Renal cortex interstitium (tissue), 11 donors: ENCODE results near the gene STING1. TPM values are rescaled to one million over a fixed set of nuclear protein-coding genes. Genes with fewer than 3 reads are reported as not detected.

Experiments used
- DNase-seq, 11 donors: peaks; one replicate each; pipeline ENCODE4 v3.0.0-alpha.2; 2013; ENCODE audit warnings: low read depth in 9 of 11, low spot score in 4 of 11; ENCODE audit errors: extremely low read depth in 1 of 11
- polyA plus RNA-seq, 3 donors: library from polyadenylated mRNA; unstranded; fragments of 120-200 nt; gene quantifications; one replicate each; pipeline ENCODE4 v1.2.1, GENCODE V29; 2013; ENCODE audit not compliant: insufficient read length in 3 of 3

The STING1 gene
- polyA plus RNA-seq, 3 donors: 24.7 to 37.7 (median 36.8) TPM

DNA sequence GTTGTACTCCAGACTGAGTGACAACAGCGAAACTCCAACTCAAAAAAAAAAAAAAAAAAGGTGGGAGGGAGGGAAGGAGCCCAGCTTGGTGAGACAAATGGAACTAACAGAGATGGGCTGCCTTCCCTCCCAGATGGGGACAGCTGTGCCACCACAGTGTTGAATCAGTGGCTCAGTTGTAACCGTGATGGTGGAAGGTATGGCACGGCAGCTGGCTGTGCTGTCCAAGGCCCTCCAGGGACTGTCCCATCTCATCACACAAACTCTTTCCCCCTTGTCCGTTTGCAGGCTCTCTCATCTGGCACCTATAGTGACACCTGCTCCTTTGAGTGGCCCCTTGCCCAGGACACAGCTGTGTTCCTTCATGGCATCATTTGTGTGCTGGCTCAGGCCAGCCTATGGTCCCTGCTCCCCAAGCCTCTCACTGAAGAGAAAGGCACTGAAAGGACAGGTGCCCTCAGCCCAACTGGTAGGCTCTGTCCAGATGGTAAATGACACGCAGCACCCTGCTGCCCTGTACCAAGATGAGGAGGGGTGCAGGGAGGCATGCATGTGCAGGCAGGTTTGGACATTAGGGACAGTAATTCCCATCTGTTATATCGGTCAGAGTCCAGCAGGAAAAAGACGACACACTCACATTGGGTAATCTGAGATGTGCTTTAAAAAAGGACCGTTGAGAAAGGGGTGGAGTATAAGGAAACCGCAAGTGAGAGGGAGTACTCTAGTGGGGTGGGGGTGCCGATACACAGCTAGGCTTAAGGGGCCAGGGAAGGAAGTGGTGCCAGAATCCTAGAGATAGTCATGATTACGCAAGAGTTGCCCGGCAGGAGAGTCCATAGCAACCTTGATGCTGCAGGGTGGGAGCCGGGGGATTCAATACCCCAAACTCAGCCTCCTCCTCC, 7.4 kb downstream of the STING1 start:
- no peak for DNase-seq

DNA sequence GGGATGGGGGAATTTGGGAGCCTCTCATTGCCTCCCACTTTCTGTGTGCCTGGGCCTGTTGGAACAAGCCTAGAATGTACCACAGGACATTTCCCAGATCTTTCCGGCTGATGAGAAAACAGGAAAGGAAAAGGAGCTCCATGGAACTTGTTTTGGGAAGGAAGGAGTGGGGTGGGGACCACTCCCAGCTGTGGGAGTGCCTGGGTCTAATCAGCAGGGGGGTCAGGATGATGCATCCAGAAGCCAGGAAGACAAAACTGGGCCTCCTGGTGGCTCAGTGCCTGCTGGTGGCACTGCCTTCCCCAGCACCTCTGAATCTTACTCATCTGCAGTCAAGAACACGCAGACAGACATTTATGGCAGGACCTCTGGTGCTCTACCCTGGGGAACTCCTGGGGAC, 9.0 kb downstream of the STING1 start:
- DNase-seq: no peak

DNA sequence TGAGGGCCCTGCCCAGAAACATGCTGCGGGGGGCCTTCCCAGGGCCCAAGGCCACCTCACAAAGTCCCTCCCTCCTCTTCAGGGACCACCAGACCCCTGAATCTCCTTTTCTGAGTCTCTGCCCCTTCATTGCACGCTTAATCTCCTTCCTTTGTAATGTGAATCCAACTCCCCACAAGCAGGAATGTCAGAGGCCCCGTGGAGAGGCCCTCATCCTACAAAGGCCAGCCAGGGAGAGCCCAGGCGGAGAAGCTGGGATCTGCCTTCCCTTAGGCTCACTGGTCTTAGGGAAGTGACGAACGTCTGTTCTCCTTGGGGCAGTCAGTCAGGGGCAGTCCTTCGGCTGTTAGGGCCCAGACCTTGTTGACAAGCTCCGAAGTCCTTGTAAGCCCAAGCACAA, 9.5 kb downstream of the STING1 start:
- peak in 4 of 11 donors; percentile 41 to 54 (median 43) for DNase-seq

DNA sequence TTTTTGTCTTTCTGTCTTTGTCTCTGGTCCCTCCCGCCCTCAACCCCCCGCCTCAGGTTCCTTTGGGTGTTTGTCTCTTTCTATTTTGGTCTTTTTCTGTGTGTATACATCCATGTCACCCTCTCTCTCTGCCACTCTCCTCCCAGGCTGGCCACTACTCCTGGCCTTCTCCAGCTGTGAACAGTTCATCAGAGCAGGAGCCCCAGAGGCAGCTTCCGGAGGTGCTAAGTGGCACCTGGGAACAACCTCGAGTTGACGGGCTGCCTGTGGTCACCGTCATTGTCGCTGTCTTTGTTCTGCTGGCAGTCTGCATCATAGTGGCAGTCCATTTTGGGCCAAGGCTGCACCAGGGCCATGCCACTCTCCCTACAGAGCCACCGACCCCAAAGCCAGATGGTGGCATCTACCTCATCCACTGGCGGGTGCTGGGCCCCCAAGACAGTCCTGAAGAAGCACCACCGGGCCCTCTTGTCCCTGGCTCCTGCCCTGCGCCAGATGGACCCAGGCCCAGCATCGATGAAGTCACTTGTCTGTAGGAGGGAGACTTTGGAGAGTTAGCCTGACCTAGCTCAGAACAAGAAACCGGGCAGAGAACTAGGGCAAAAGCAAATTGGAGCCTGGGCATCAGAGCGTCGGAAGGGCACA, 10.1 kb downstream of the STING1 start:
- DNase-seq: no peak

DNA sequence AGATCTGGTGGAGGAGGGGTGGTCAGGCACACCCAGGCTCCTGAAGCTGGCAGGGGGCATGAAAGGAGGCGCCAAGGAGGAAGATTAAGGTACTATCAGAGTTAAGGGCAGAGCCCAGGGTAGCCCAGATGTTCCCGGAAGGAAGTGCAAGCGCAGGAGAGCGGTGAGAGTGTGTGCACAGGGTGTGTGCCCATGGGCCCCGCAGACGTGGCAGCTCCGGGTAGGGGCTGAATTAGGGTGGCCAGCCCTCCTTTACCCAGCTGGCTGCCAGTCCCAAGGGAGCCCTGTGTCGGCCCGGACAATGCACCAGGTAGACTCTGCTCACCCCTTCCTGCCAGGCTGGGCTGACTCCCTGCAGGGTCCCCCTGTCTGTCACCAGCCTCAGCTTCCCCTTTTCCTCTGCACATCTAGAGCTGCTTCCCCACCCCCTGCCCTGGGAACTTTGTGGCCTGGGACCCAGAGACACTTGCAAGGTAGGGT, 11.7 kb downstream of the STING1 start, which contains the start of gene SMIM33:
SMIM33 (plus strand) TSS at position 184 of the 480 bp plus-strand sequence; CDS start at position 302, 118 bp downstream.
- DNase-seq: no peak

DNA sequence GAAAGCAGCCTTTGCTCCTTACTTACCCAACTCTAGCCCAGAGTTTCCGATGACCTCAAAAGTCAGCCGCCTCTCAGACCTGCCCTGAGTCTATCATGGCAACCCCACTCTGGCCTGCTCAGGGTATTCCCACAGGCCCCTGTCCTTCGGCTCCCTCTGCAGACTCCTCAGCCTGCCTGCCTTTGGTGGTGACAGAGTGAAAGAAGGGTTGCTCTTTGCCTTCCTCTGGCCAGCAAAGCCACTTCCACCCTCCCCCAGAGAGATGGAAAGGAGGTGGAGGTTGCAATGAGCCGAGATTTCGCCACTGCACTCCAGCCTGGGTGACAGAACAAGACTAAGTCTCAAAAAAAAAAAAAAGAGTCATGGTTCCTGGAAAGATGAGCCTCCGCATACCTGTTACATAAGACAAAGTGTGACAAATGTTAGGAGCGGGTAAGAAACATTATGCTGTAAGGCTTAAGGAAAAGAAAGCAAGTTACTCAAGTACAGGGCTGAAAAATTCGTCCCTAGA, 14.1 kb downstream of the STING1 start:
- DNase-seq: no peak

DNA sequence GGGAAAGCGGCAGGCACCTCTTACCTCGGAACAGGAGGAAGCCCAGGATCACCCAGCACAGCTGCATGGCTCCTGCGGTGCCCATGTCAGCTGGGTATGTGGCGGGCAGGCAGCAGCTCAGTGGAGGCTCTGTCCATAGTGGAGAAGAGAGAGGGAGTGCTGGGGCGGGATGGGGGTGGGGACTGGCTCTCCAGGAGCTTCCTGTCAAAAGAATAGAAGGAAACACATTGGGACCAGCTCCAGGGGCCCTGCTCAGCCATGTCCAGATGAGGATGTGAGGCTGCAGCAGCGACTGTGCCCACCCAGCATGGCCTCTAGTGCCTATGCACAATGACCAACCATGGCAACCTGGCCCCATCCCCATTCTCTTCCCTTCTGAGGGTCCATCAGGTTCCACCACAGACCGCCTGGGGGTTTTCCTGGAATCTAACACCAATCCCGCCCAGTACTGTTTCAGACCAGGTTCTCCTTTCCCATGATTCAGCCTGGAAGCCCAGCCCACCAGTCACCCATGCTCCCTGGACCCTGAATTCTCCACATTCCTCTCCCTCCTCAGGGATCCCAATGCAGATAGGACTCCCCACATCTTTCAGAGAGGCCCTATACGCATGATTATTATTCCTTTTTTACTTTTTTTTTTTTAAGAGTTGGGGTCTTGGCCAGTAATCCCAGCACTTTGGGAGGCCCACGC, 19.8 kb downstream of the STING1 start, which contains the start of gene ECSCR:
ECSCR (minus strand) TSS at position 158 of the 691 bp plus-strand sequence; CDS start at position 85, 73 bp downstream.
- no peak for DNase-seq

DNA sequence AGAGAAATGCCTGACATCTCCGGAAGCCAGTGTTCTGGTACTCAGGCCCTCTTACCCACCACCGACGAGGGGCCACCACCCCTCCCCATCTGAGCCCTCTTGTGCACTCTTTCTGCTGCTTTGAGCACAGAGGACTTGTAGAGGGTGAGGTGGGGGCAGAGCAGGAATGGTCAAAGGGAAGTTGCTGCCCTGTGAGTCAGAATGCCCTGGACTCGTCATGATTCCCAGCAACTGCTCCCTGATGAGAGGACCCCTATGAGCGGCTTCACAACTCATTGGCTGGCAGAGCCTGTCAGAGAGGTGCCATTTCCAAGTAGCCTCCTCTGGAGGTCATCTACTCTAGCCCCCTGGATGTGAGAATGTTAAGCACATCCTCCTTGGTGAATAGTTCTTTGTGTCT, 20.9 kb downstream of the STING1 start:
- no peak for DNase-seq

DNA sequence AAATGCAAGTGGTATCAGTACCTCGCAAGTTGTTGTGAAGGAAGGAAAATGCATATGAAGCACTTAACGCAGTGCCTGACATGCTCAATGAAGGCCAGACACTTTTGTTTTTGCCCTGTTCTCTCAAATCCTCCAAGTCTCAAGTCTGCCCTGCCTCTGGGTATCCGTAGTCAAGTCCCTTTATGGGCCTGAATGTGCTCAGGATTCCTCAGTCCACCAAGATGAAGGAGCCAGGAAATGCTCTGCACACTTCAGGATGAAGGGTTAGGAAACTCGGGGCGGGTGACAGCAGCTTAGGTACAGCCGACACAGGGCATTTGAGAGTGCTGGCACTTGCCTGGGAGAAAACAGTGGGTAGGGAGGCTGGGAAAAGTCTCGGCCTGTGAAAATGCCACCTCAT, 21.4 kb downstream of the STING1 start:
- DNase-seq: no peak

DNA sequence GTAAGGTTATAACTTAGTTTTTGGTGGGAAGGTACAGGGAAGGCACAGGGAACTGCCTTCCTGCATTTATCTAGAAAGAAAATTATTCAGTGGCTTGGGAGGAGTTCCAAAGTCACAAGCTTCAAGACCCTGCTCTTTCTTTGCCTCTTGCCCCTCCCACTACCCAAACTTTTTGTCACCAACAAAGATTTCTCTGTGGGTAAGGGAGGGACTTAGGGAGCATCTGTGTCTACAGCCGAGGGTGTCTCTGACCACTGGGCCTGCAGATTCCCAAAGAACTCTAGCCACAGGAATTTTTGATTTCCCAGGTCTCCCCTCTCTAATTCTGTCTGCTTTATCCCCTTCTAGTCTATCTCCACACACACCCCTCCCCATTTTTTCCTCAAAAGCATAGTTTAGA, 22.1 kb downstream of the STING1 start:
- no peak for DNase-seq

DNA sequence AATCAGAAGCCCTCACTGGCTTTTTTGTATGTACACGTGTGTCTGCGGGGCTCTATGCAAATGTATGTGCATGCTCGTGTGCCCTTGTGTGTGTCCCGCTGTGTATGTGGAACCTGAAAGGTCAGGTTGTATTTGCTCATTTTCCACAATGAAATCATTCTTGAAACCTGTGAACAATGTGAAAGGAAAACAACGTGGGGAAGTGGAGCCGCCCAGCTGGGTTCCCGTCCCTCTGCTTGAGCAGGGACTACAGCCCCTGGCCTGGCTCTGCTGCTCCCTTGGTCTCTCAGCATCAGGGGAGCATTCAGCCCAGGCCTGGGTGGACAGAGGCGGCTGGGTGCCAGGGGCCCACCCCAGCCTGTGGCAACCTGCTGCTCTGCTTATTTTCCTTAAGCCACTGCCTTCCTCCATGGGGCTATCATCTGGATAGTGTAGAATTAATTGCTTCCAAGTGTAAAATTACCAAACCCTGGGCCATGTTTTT, 23.1 kb downstream of the STING1 start:
- no peak for DNase-seq

DNA sequence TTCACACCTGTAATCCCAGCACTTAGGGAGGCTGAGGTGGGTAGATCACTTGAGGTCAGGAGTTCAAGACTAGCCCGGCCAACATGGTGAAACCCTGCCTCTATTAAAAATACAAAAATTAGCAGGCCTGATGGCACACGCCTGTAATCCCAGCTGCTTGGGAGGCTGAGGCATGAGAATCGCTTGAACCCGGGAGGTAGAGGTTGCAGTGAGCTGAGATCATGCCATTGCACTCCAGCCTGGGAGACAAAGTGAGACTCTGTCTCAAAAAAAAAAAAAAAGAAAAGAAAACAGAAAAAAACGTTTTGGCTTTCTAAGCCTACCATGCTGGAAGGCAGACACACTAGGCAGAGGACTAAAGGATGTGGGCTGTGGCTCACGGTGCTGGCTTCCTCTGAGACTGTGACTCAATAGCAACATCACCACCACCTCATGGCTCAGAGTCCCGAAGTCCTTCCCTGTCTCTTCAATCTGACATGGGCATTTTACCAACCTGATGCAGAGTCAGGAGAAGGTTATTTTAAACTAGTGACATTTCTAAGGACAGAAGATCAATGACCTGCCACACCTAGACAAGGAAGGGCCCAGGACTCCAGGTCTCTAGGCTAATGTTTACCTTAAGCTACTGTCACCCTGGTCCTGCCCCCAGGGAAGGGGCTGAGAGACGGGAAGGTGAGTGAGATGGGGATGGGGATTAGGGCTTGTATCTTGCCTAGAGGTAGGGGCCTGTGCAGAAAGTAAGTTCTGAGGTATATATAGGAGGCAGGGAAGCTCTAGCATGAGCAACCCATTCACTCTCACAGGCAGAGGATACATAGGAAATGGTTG, 23.8 kb downstream of the STING1 start:
- DNase-seq: no peak

DNA sequence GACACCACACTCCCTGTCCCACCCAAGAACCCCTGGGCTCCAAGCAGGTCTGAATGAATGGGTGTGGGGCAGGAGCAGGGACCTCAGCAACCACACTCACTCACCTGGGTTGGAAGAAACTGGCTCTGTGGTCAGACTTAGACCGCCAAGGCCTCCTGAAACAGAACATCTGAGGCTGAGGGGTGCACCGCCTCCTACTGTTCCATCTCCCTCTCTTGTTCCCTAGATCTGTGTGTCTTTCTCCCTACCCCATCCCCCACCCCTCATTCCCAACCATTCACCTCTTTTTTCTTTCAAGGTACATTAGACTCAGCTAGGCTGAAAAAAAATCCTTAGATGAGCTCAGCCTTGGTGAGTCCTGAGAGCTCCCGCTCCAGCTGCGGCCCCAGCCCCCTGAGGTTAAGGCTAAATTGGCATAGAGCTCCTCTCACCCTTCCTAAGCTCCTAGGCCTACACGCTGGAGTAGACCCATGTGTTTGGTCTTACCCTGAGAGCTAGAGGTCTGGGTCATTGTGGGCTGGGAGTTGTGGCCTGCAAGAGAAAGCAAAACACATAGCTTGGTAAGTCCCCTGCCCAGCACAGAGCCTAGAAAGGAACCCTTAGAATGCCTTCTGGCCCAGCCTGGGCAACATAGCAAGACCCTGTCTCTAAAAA, 24.8 kb downstream of the STING1 start:
- DNase-seq: no peak

DNA sequence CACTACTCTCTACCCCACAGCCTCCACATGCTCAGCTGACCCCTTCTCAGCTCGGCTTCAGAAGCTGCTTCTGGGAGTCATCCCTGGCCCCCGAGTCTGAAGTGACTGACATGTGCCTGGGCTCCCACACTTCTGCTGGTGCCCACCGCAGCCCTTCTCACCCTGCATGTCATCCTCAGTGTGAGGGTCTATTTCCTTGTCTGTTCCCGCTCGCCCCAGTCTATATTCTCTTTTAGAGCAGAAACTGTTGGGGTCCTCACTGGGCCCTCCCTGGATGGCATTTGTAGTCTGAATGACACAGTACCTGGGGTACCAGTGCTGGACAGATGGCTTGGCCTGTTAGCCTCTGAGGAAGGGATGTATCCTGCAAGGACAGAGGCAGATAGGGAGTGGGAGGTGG, 25.3 kb downstream of the STING1 start:
- no peak for DNase-seq

DNA sequence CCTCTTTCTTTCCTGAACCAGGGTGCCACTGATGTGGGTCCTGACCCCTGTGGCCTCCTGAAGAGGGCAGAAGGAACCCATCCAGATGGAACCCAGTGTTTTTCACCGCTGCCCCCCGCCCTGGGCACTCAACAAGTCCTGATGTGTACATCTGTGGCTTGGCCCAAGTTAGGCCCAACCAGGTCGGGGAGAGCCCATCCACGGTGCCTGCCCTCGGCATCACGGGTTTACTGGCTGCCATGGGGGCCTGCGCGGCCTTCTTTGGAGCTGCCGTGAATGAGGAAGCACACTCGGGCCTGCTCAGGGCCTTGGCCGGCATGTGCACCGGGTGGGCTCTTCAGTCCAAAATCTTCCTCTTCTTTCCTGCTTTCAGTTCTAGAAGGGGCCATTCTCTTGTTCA, 25.8 kb downstream of the STING1 start:
- DNase-seq: no peak

DNA sequence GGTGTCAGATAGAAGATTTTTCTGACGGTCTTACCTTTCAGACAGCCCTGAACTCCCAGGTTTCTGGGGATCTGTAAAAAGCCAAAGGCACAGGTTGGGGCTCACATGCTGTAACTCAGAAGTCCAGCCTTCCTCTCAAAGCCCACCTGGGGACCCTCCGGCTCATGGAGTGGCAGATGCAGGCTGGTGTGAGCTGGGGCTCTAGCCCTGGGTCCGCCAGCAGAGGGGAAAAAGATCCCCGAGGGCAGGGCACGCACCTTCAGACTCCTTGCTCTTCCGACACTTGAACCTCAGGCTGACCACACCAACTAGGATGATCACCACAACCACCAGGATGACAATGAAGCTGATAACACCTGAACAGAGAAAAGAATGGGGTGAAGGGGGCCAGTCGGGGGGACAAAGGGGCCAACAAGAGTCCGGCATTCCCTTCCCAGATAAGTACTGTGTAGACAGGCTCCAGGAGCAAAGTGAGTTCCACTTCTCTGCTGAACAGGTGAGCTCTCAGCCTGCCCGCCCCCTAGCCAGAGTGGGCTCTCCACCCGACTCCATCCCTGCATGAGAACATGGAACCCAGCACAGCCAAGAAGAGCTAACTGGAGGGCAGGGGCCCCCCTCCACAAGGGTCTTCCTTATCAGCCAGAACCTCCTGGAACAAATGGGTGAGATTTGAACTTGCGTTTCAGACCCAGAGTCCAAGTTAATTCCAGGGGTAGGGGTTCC, 27.8 kb downstream of the STING1 start:
- no peak for DNase-seq
